Activated CD8-positive, alpha-beta memory T cell treated with anti-CD3 and anti-CD28 coated beads for 1 hour (primary cell): ENCODE results near the gene FDX1.

ENCODE experiments used
- DNase-seq, 2 donors: peaks; one replicate each; pipeline ENCODE4 v3.0.0-alpha.2; 2020; ENCODE audit warnings: low read depth in 1 of 2; ENCODE audit errors: extremely low read depth in 1 of 2

FDX1 gene

DNA sequence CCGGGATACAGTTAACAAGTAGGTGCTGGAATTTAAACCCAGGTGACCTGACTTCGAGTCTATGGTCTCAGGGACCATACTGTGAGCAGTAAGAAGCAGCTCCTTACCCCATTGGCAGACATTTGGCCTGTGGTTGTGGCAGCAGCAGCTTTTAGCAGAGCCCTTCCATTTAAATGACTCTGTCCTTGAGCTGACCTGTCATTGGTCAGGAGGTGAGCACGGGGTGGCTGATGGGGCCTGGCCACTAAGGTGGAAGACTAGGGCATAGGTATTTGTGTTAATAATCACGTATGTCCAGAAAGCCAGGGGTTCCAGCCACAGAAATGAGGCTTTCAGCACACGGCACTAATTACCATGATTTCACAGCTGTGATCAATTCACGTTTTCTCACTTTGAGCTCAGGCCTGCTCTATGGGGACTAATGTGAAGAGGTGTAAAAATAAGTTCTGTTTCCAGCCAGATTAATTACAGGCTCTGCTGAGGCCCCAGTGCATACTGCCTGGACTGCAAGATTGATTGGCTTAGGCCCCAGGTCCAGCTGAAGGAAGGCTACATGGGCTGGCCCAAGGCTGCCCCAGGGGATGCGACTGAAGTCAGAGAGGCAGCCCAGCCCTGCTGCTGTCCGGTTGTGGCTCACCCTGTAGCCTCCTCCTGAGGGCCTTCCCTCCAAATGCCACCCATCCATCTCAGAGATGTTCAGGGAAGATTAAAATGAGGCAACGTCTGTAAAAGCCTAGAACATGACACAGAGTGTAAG, 76.0 kb downstream of the FDX1 start:
- no peak for DNase-seq

- no peak for DNase-seq
Measured at GRCh38 chr11:110507328-110507727, 77.6 kb downstream of the FDX1 start.

- no peak for DNase-seq
Measured at GRCh38 chr11:110508786-110509185, 79.0 kb downstream of the FDX1 start.

GRCh38 chr11:110509472-110509871, 79.7 kb downstream of the FDX1 start:
- no peak for DNase-seq

GRCh38 chr11:110512026-110512425, 82.3 kb downstream of the FDX1 start:
- no peak for DNase-seq

- no peak for DNase-seq
Measured at GRCh38 chr11:110513259-110513801, 83.6 kb downstream of the FDX1 start.

GRCh38 chr11:110513846-110514437, 84.2 kb downstream of the FDX1 start:
- no peak for DNase-seq
